ENCODE data around the gene CNBD2. TPM values are rescaled to one million over a fixed set of nuclear protein-coding genes. Genes with fewer than 3 reads are reported as not detected.
"Not testable (repeated sequence)": the region's sequence is repeated elsewhere in the genome, so short reads cannot be mapped to it uniquely, and the experiment has no call there.

The CNBD2 gene
- 1.4 TPM in 2 replicates for total RNA-seq (2014; rRNA removed)
- 1.8 TPM for polyA plus RNA-seq (2012)

- DNase-seq (ENCODE audit: low read depth): no peak
These were observed at the start of gene CNBD2 for GRCh38 chr20:35967979-35968640. TSS of gene CNBD2 (plus strand) at chr20:35968590. CDS start at chr20:35968763, 173 bp downstream.

- DNase-seq (ENCODE audit: low read depth): no peak
These were observed 47.9 kb upstream of the CNBD2 start for GRCh38 chr20:35920523-35920922.

GRCh38 chr20:35929301-35929700 lies 39.1 kb upstream of the CNBD2 start:
- no peak for DNase-seq (ENCODE audit: low read depth)

GRCh38 chr20:35934050-35934449 lies 34.3 kb upstream of the CNBD2 start:
- no peak for DNase-seq (ENCODE audit: low read depth)

- DNase-seq (ENCODE audit: low read depth): peak; percentile 6
These were observed 29.1 kb upstream of the CNBD2 start for GRCh38 chr20:35939264-35939663.

GRCh38 chr20:35941620-35942019 lies 26.8 kb upstream of the CNBD2 start:
- DNase-seq (ENCODE audit: low read depth): no peak

GRCh38 chr20:35942243-35942642 lies 26.1 kb upstream of the CNBD2 start:
- no peak for DNase-seq (ENCODE audit: low read depth)

GRCh38 chr20:35947489-35947888 lies 20.9 kb upstream of the CNBD2 start:
- DNase-seq (ENCODE audit: low read depth): peak; percentile 25

GRCh38 chr20:35947907-35948306 lies 20.5 kb upstream of the CNBD2 start:
- DNase-seq (ENCODE audit: low read depth): no peak

GRCh38 chr20:35950093-35950492 lies 18.3 kb upstream of the CNBD2 start:
- DNase-seq (ENCODE audit: low read depth): no peak

GRCh38 chr20:35952080-35952479 lies 16.3 kb upstream of the CNBD2 start:
- DNase-seq (ENCODE audit: low read depth): not testable (repeated sequence)

- peak; percentile 17 for DNase-seq (ENCODE audit: low read depth)
These were observed 15.7 kb upstream of the CNBD2 start for GRCh38 chr20:35952480-35953386.

- peak; percentile 37 for DNase-seq (ENCODE audit: low read depth)
These were observed 14.8 kb upstream of the CNBD2 start for GRCh38 chr20:35953387-35954199.

- peak; percentile 95 for DNase-seq (ENCODE audit: low read depth)
These were observed 14.0 kb upstream of the CNBD2 start, which contains the start of gene SCAND1 for GRCh38 chr20:35954200-35954906. TSS of gene SCAND1 (minus strand) at chr20:35954502. CDS start at chr20:35954284, 218 bp downstream.

- peak; percentile 42 for DNase-seq (ENCODE audit: low read depth)
These were observed 13.5 kb upstream of the CNBD2 start for GRCh38 chr20:35954907-35955251.

GRCh38 chr20:35956616-35957015 lies 11.8 kb upstream of the CNBD2 start:
- no peak for DNase-seq (ENCODE audit: low read depth)

- DNase-seq (ENCODE audit: low read depth): not testable (repeated sequence)
These were observed 9.1 kb upstream of the CNBD2 start for GRCh38 chr20:35959291-35959690.

- DNase-seq (ENCODE audit: low read depth): no peak
These were observed 4.5 kb upstream of the CNBD2 start for GRCh38 chr20:35963878-35964277.

- DNase-seq (ENCODE audit: low read depth): no peak
These were observed 540 bp downstream of the CNBD2 start for GRCh38 chr20:35968930-35969329.

- DNase-seq (ENCODE audit: low read depth): no peak
These were observed 3.6 kb downstream of the CNBD2 start for GRCh38 chr20:35971981-35972380.

- no peak for DNase-seq (ENCODE audit: low read depth)
These were observed 4.1 kb downstream of the CNBD2 start for GRCh38 chr20:35972462-35972861.
